CD14-positive monocyte (primary cell): ENCODE results near the gene MAL. TPM values are rescaled to one million over a fixed set of nuclear protein-coding genes. Genes with fewer than 3 reads are reported as not detected.

Source experiments
- DNase-seq, 3 donors: peaks; one replicate each; pipeline ENCODE4 v3.0.0-alpha.2; 2011 to 2022
- H2AFZ ChIP-seq: 2 replicates; pipeline ENCODE4 v1.6.0; 2012; ENCODE audit warnings: mild to moderate bottlenecking, low read depth, low read length, inconsistent platforms; ENCODE audit not compliant: insufficient read depth, poor library complexity, severe bottlenecking
- H3K27ac ChIP-seq, 2 donors: 1 replicate in 1 of 2; 2 replicates in 1 of 2; pipeline ENCODE4 v1.5.1; 2012 to 2013; ENCODE audit warnings: low read length in 2 of 2, control low read depth in 1 of 2, inconsistent platforms in 1 of 2, low read depth in 1 of 2, mild to moderate bottlenecking in 1 of 2
- H3K27me3 ChIP-seq, 2 donors: one replicate each; pipeline versions ENCODE4 v1.6.0 to v1.6.1; 2011 to 2013; ENCODE audit warnings: low read length in 2 of 2; ENCODE audit not compliant: control insufficient read depth in 2 of 2, insufficient read depth in 2 of 2
- H3K36me3 ChIP-seq, 2 donors: replicated peaks in 1 of 2; 1 replicate in 1 of 2; 2 replicates in 1 of 2; pipeline versions ENCODE4 v1.5.1 to v1.6.1; 2012 to 2013; ENCODE audit warnings: low read length in 2 of 2, control low read depth in 1 of 2, inconsistent platforms in 1 of 2, mild to moderate bottlenecking in 1 of 2; ENCODE audit not compliant: insufficient read depth in 2 of 2, control insufficient read depth in 1 of 2
- H3K4me1 ChIP-seq, 2 donors: 1 replicate in 1 of 2; 2 replicates in 1 of 2; pipeline versions ENCODE4 v1.5.1 to v1.6.1; 2012 to 2013; ENCODE audit warnings: low read length in 2 of 2, control low read depth in 1 of 2, inconsistent platforms in 1 of 2, mild to moderate bottlenecking in 1 of 2, moderate library complexity in 1 of 2; ENCODE audit not compliant: insufficient read depth in 2 of 2, control insufficient read depth in 1 of 2
- H3K4me2 ChIP-seq: replicated peaks from 2 replicates; pipeline ENCODE3; 2012; ENCODE audit warnings: low read length, moderate library complexity, mild to moderate bottlenecking; ENCODE audit not compliant: poor library complexity, severe bottlenecking; ENCODE audit errors: extremely low read depth
- H3K4me3 ChIP-seq, 3 experiments: fragments of 200-600 bp in 1 of 3; sonication (generic) in 1 of 3; replicated peaks in 1 of 3; 1 replicate in 2 of 3; 2 replicates in 1 of 3; pipeline ENCODE4 v1.5.1; 2011 to 2013; ENCODE audit warnings: low read length in 3 of 3, mild to moderate bottlenecking in 3 of 3, control low read depth in 2 of 3, low read depth in 2 of 3, inconsistent platforms in 1 of 3, moderate library complexity in 1 of 3
- H3K79me2 ChIP-seq: 2 replicates; pipeline ENCODE4 v1.6.0; 2012; ENCODE audit warnings: mild to moderate bottlenecking, control low read depth, inconsistent platforms, low read length, moderate library complexity; ENCODE audit not compliant: insufficient read depth
- H3K9ac ChIP-seq: 2 replicates; pipeline ENCODE4 v1.6.0; 2017; ENCODE audit warnings: low read length, mild to moderate bottlenecking; ENCODE audit not compliant: insufficient read depth, poor library complexity, severe bottlenecking
- H3K9me3 ChIP-seq, 2 donors: replicated peaks in 1 of 2; 1 replicate in 1 of 2; 2 replicates in 1 of 2; pipeline versions ENCODE4 v1.5.1 to v1.6.1; 2012 to 2013; ENCODE audit warnings: low read length in 2 of 2, control low read depth in 1 of 2; ENCODE audit not compliant: control insufficient read depth in 1 of 2, insufficient read depth in 1 of 2
- H4K20me1 ChIP-seq: 2 replicates; pipeline ENCODE4 v1.6.0; 2012; ENCODE audit warnings: mild to moderate bottlenecking, low read length, control low read depth, moderate library complexity; ENCODE audit not compliant: insufficient read depth
- H3K27ac Mint-ChIP-seq, 7 donors: one replicate each; pipeline ENCODE4 v1.8.0; 2020; ENCODE audit warnings: mild to moderate bottlenecking in 7 of 7, mixed read lengths in 7 of 7, moderate library complexity in 6 of 7, inconsistent platforms in 2 of 7
- H3K27me3 Mint-ChIP-seq, 3 donors: one replicate each; pipeline ENCODE4 v1.8.0; 2021 to 2022; ENCODE audit warnings: low read depth in 3 of 3, mild to moderate bottlenecking in 3 of 3, mixed read lengths in 3 of 3, moderate library complexity in 3 of 3, inconsistent platforms in 1 of 3
- H3K36me3 Mint-ChIP-seq, 2 donors: one replicate each; pipeline ENCODE4 v1.8.0; 2020; ENCODE audit warnings: mixed read lengths in 2 of 2, inconsistent platforms in 1 of 2, mild to moderate bottlenecking in 1 of 2
- H3K4me1 Mint-ChIP-seq: one replicate; pipeline ENCODE4 v1.8.0; 2020; ENCODE audit warnings: mild to moderate bottlenecking, mixed read lengths
- H3K4me3 Mint-ChIP-seq, 2 donors: one replicate each; pipeline ENCODE4 v1.8.0; 2020; ENCODE audit warnings: mild to moderate bottlenecking in 2 of 2, mixed read lengths in 2 of 2, moderate library complexity in 1 of 2
- H3K9me3 Mint-ChIP-seq, 7 donors: one replicate each; pipeline ENCODE4 v1.8.0; 2020 to 2022; ENCODE audit warnings: mixed read lengths in 7 of 7, mild to moderate bottlenecking in 6 of 7, moderate library complexity in 6 of 7, inconsistent platforms in 2 of 7
- WGBS: methylation state at CpG from one replicate; pipeline ENCODE4 v1.1.5; 2013; ENCODE audit warnings: missing lambda C conversion rate; ENCODE audit not compliant: insufficient coverage; 5-methylcytosine and 5-hydroxymethylcytosine counted together
- intact Hi-C, 2 donors: fragments of 100-400 bp; cut with micrococcal nuclease; formaldehyde crosslinking; loops; one replicate each; pipeline versions ENCODE4 v1.15.0 to v1.15.1; 2023
- polyA plus RNA-seq, 3 donors: library from polyadenylated mRNA; depleted of rRNA in 1 of 3; unstranded in 2 of 3; stranded (reverse) in 1 of 3; fragments of 300-500 nt in 2 of 3; fragments of >200 nt in 1 of 3; fragmentation: Illumina TruSeq in 2 of 3; gene quantifications; 1 replicate in 2 of 3; 2 replicates in 1 of 3; pipeline ENCODE4 v1.2.3, GENCODE V29; 2012 to 2021
- TF ChIP-seq, protein P1 (sequence below): fragments of 200-600 bp; IDR thresholded peaks from one replicate; pipeline ENCODE4 v1.8.0; 2022; ENCODE audit warnings: antibody characterized with exemption, mild to moderate bottlenecking

The MAL gene
- polyA plus RNA-seq, 3 donors: 0.39 to 0.48 TPM; not detected in 1

DNA sequence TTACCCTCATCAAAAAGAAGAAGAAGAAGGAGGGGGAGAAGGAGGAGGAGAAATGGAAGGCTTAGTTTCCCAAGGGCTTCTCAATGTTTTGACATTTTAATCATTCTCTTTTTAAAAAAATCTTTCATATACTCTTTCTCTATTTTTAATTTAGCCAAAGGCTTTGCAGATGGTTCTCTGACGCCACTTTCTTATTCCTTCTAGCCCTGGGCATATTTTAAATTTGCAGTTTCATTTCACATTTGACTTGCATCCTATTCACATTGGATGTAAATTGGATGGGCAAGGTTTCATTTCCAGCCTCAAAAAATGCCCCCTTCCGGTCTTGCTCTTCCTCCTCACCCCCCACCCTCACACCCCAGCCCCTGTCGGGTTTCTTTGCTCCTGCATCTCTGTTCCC is 29.8 kb downstream of the MAL start:
- no peak overlapping the region for H3K27ac ChIP-seq
- no peak overlapping the region for H3K4me2 ChIP-seq
- H3K4me3 ChIP-seq: no peak overlapping the region
- no peak overlapping the region for H3K4me3 Mint-ChIP-seq
- H3K4me1 Mint-ChIP-seq: no peaks in the 10 kb centered on the region
- TF ChIP-seq, protein P1, sequence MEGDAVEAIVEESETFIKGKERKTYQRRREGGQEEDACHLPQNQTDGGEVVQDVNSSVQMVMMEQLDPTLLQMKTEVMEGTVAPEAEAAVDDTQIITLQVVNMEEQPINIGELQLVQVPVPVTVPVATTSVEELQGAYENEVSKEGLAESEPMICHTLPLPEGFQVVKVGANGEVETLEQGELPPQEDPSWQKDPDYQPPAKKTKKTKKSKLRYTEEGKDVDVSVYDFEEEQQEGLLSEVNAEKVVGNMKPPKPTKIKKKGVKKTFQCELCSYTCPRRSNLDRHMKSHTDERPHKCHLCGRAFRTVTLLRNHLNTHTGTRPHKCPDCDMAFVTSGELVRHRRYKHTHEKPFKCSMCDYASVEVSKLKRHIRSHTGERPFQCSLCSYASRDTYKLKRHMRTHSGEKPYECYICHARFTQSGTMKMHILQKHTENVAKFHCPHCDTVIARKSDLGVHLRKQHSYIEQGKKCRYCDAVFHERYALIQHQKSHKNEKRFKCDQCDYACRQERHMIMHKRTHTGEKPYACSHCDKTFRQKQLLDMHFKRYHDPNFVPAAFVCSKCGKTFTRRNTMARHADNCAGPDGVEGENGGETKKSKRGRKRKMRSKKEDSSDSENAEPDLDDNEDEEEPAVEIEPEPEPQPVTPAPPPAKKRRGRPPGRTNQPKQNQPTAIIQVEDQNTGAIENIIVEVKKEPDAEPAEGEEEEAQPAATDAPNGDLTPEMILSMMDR: no peak
- no peaks in the 10 kb centered on the region for H3K9me3 Mint-ChIP-seq
- no peak overlapping the region for H3K27ac Mint-ChIP-seq
- H3K27me3 ChIP-seq: no peaks in the 10 kb centered on the region
- H3K9ac ChIP-seq: no peak overlapping the region
- DNase-seq: no peak
- H3K9me3 ChIP-seq: no peaks in the 10 kb centered on the region
- intact Hi-C loops: no loop called here
- H3K36me3 ChIP-seq: no peaks in the 10 kb centered on the region
- H4K20me1 ChIP-seq: no peaks in the 10 kb centered on the region
- peaks cover 5 to 10% (median 5%) of the 10 kb centered on the region in 3 donors for H3K27me3 Mint-ChIP-seq
- no peaks in the 10 kb centered on the region for H3K36me3 Mint-ChIP-seq
- H2AFZ ChIP-seq: no peak overlapping the region
- no peaks in the 10 kb centered on the region for H3K79me2 ChIP-seq
- 80% methylated on average over 1 of the region's 3 CpGs for WGBS
- no peaks in the 10 kb centered on the region for H3K4me1 ChIP-seq

DNA sequence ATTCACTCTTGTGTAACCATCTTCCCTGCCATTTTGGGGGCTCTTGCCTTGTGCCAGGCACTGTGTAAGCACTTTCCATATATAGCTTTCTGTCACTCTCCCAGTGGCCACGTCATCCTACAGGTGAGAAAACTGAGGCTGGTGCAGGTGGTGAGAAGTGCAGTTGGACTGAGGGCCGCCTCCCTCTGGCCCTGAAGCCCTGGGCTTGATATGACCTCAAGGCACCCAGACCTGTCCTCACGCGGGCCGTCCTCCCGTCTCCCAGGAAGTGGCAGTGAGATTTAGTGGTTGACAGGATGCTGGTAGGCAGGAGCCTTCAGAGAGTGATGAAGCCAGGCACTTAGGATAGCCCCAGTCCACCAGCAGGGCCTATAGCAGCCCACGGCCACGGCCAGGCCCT is 30.5 kb downstream of the MAL start:
- H3K9me3 ChIP-seq: no peaks in the 10 kb centered on the region
- no peak overlapping the region for H3K4me2 ChIP-seq
- H3K4me1 Mint-ChIP-seq: no peaks in the 10 kb centered on the region
- no peaks in the 10 kb centered on the region for H3K27me3 ChIP-seq
- no peaks in the 10 kb centered on the region for H3K4me1 ChIP-seq
- TF ChIP-seq, protein P1: no peak
- H4K20me1 ChIP-seq: no peaks in the 10 kb centered on the region
- no peaks in the 10 kb centered on the region for H3K36me3 ChIP-seq
- H3K27me3 Mint-ChIP-seq: peaks cover 4 to 10% (median 5%) of the 10 kb centered on the region in 3 donors
- no peaks in the 10 kb centered on the region for H3K36me3 Mint-ChIP-seq
- H3K79me2 ChIP-seq: no peaks in the 10 kb centered on the region
- H3K4me3 Mint-ChIP-seq: no peak overlapping the region
- no peak overlapping the region for H3K27ac ChIP-seq
- no peak overlapping the region for H3K27ac Mint-ChIP-seq
- 96% methylated on average over 6 of the region's 8 CpGs for WGBS
- H2AFZ ChIP-seq: no peak overlapping the region
- H3K9me3 Mint-ChIP-seq: no peaks in the 10 kb centered on the region
- H3K4me3 ChIP-seq: no peak overlapping the region
- no peak for DNase-seq
- intact Hi-C loops: no loop called here
- no peak overlapping the region for H3K9ac ChIP-seq
